K562 treated with DMSO at 1 percent for 4 hours (cell line): ENCODE results near the gene SLC38A5. TPM values are rescaled to one million over a fixed set of nuclear protein-coding genes. Genes with fewer than 3 reads are reported as not detected.

Source experiments
- total RNA-seq: library from RNA; unstranded; fragments of 300-600 nt; gene quantifications from 2 replicates; pipeline ENCODE4 v1.2.3, GENCODE V29; 2022; ENCODE audit not compliant: insufficient read depth

Gene SLC38A5
- 61.8 and 67.2 TPM in 2 replicates for total RNA-seq

GRCh38 chrX:48470110-48470832 is at the start of gene SLC38A5:
Gene SLC38A5 (minus strand): TSS chrX:48470260. CDS start chrX:48467924, 2,336 bp downstream.

GRCh38 chrX:48508400-48509244 is 38.6 kb upstream of the SLC38A5 start, which contains the start of gene PORCN:
Gene PORCN (plus strand): TSS chrX:48508992. CDS start chrX:48509821, 829 bp downstream.

GRCh38 chrX:48475774-48476577 is 5.9 kb upstream of the SLC38A5 start, which contains the start of gene FTSJ1:
Gene FTSJ1 (plus strand): TSS chrX:48476199. CDS start chrX:48478048, 1,849 bp downstream.

GRCh38 chrX:48411860-48412259 is 58.2 kb downstream of the SLC38A5 start, which contains the start of gene SSX4B:
Gene SSX4B (minus strand): TSS chrX:48411960. CDS start chrX:48411372, 588 bp downstream.

Other genes with a start within 250 kb of the SLC38A5 start
- 76.5 and 84.7 TPM in 2 replicates for gene SSX1, start 214.9 kb downstream of the SLC38A5 start, total RNA-seq
- 37.5 and 59.9 TPM in 2 replicates for gene SSX3, start 113.6 kb downstream of the SLC38A5 start, total RNA-seq
- gene SSX4, start 86.7 kb downstream of the SLC38A5 start, total RNA-seq, result 8.4 and 12.7 TPM in 2 replicates
- gene SSX4B, start 58.3 kb downstream of the SLC38A5 start, total RNA-seq, result 8.4 and 12.7 TPM in 2 replicates
- gene FTSJ1, start 5.9 kb upstream of the SLC38A5 start, total RNA-seq, result 44.9 and 55.6 TPM in 2 replicates
- 9.8 and 11.3 TPM in 2 replicates for gene PORCN, start 38.7 kb upstream of the SLC38A5 start, total RNA-seq
- 194 and 203 TPM in 2 replicates for gene EBP, start 51.5 kb upstream of the SLC38A5 start, total RNA-seq
- gene TBC1D25, start 69.5 kb upstream of the SLC38A5 start, total RNA-seq, result 3.7 and 6.1 TPM in 2 replicates
- 84.3 and 113 TPM in 2 replicates for gene RBM3, start 104.2 kb upstream of the SLC38A5 start, total RNA-seq
- 73.3 and 106 TPM in 2 replicates for gene WDR13, start 127.2 kb upstream of the SLC38A5 start, total RNA-seq
- 15.4 and 17.8 TPM in 2 replicates for gene WAS, start 213.5 kb upstream of the SLC38A5 start, total RNA-seq
- 23.5 and 27.2 TPM in 2 replicates for gene SUV39H1, start 226.5 kb upstream of the SLC38A5 start, total RNA-seq